NCI-H2196 treated with DMSO at 0.1 percent for 48 hours (cell line): ENCODE results near the gene VAMP4.

ENCODE experiments used
- DNase-seq: peaks from one replicate; lab custom pipeline; 2025; ENCODE audit not compliant: unreplicated experiment; lab: John Stamatoyannopoulos, UW

The VAMP4 gene

DNA sequence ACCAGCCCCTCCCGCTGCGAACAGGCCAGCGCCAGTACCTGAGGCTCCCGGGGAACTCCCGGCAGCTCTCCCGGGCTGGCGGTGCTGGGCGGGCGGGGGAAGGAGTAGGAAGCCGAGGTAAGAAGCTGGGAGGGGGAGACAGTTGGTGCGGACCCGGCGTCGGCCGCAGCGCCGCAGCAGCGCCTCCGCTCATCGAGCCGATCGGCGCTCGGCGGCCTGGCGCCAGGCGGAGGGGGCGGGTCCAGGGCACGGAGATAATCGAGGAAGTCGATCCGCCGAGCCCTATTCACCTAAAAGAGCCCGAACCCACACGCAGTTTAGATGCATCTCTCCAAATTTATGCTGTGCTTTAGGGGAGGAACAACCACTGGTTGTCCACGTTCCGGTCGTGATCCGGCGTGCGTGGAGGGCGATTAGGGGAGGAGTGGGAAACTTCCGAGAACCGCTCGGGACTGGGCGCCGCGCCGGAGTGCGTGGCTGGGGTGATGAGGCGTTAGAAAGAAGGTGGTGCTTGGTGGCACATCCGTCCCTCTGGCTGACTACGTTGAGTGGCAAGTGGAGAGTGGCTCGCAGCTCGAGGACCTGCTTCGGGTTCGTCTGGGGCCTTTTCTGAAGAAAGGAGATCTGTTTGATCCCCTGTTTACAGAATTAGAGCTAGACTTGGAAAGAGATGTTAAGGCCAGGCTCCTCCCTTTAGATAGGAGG, at the start of gene VAMP4:
VAMP4 (minus strand) TSS at position 194 of the 705 bp plus-strand sequence. CDS start 3,651 bp downstream, outside the sequence.
- peak; percentile 52 for DNase-seq

DNA sequence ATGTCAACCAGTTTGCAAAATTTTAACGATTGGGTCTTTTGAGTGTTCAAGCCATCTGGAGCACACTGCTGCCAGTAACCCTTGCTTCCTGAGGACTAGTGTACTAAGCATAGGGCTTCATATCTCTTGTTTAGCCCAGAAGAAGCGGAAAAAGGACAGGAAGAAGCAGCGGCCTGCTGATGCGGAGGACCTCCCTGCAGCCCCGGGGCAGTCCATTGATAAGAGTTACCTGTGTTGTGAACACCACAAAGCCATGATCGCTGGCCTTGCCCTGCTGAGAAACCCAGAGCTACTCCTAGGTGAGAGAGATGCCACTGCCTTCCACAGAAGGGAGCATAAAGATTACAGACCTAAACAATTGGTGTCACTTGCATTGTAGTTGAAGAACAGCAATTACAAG, 48.5 kb upstream of the VAMP4 start:
- no peak for DNase-seq

DNA sequence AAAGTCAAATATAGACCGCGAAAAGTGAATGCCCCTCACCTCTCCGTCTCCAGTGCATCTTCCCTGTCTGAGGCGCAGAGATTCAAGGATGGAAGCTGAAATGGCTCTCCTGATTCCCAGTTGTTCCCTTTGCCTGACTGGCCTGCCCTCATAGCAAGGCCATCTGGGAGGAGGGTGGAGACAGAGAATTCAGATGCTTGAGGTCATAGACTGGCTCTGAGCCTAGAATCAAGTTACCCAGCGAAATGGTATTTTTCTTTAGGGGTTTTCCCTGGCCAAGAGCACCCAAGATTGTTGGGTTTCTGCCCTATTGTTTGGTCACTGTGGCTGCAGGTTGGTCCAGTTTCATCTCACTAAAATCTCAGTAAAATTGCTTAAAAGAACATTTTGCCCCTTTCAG, 46.8 kb upstream of the VAMP4 start:
- DNase-seq = peak; percentile 30

- no peak for DNase-seq
Measured at GRCh38 chr1:171787686-171788480, 46.0 kb upstream of the VAMP4 start.

- DNase-seq = no peak
Measured at GRCh38 chr1:171786534-171786933, 44.7 kb upstream of the VAMP4 start.

DNA sequence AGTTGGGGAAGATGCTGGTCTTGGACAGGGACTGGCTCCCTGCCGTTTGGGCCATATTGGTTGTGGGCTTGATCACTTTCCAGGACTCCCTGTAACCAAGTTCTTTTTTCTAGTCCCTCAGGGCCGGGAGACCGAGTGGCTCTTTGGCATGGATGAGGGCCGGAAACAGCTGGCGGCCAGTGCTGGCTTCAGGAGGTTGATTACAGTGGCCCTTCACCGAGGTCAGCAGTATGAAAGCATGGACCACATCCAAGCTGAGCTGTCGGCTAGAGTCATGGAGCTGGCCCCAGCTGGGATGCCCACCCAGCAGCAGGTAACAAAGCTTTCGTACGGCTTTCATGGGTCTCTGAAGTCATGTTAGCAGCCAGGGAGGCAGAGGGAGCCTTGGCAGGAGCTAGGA, 43.9 kb upstream of the VAMP4 start:
- no peak for DNase-seq

DNA sequence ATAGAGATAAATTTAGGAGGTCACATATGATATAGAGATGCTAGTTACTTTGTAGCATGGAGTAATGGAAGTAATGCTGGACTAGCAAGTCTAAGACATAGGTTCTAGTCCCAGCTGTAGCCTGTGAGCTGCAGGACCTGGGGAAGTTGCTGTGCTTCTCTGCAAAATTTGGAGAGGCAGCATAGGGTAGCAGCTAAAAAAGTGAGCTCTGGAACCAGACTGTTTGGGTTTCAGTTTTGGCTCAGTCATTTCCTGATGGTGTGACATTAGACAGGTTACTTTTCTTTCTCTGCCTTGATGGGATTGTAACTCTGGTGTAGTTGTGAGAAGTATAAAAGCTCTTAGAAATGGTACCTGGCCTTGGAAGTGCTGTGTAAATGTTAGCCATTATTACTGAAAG, 42.9 kb upstream of the VAMP4 start:
- no peak for DNase-seq

DNA sequence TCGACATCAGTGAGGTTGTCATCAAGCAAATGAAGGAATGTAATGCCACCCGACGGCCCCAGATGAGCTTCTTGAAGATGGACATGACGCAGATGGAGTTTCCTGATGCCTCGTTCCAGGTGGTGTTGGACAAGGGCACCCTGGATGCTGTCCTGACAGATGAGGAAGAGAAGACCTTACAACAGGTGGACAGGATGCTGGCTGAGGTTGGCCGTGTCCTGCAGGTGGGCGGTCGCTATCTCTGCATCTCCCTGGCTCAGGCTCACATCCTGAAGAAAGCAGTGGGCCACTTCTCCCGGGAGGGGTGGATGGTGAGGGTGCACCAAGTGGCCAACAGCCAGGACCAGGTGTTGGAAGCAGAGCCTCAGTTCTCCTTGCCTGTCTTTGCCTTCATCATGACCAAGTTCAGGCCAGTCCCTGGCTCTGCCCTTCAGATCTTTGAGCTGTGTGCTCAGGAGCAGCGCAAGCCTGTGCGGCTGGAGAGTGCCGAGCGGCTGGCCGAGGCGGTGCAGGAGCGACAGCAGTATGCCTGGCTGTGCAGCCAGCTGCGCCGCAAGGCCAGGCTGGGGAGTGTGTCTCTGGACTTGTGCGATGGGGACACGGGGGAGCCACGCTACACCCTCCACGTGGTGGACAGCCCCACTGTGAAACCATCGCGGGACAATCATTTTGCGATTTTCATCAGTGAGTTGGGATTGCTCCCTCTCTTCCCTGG, 42.1 kb upstream of the VAMP4 start:
- no peak for DNase-seq

- DNase-seq = peak; percentile 97
Measured at GRCh38 chr1:171781176-171781875, 39.5 kb upstream of the VAMP4 start, which contains the start of gene METTL13. TSS of gene METTL13 (plus strand) at chr1:171781660. CDS start at chr1:171781968, 308 bp downstream.

GRCh38 chr1:171780583-171781175, 38.8 kb upstream of the VAMP4 start:
- no peak for DNase-seq

DNA sequence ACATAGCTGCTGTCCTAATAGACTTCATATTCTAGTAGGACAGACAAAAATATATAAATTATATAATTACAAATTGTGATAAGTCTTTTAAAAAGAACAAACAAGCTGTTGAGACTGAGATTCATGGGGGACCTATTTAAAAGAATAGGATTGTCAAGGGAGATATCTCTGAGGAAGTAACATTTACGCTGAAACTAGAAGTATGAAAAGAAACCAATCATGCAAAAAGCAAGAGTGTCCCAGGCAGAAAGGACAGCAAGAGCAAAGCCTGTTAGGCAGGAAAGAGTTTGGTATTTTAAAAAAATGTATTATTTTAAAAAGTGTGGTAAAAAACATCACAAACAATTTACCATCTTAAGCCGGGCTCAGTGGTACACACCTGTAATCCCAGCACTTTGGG, 30.4 kb upstream of the VAMP4 start:
- DNase-seq = no peak

- no peak for DNase-seq
Measured at GRCh38 chr1:171769754-171770153, 27.9 kb upstream of the VAMP4 start.

- DNase-seq = no peak
Measured at GRCh38 chr1:171769171-171769570, 27.3 kb upstream of the VAMP4 start.

- DNase-seq = no peak
Measured at GRCh38 chr1:171763764-171764163, 21.9 kb upstream of the VAMP4 start.

DNA sequence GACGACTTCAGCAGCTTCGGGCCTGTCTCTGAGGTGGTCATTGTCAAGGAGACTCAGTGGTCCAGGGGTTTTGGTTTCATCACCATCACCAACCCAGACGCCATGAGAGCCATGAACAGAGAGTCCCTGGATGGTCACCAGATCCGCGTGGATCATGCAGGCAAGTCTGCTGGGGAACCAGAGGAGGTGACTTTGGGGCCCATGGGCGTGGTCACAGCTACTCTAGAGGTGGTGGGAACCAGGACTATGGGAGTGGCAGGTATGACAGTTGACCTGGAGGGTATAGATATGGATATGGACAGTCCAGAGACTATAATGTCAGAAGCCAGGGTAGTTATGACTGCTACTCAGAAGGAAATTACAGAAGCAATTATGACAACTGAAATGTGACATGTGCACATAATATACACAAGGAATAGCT, 20.3 kb upstream of the VAMP4 start:
- no peak for DNase-seq

- DNase-seq = no peak
Measured at GRCh38 chr1:171758011-171758410, 16.1 kb upstream of the VAMP4 start.

DNA sequence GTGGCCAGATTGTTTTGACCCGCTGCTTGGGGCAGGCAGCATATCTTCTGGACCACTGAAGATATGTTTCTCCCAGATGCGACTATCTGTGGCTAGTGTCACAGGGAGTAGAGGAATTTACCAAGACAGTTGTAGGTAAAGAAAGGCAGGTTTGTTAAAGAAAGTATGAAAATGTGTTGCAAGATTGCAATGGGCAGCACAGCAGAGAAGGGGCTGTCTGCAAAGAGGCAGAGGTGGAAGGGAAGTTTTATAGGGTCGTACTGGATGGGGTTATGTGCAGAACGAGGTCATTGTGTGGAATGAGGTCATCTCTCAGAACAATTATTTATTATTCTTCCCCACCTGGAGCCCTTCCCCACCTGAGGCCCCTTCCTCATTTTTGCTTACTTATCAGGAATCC, 15.0 kb upstream of the VAMP4 start:
- DNase-seq = no peak

DNA sequence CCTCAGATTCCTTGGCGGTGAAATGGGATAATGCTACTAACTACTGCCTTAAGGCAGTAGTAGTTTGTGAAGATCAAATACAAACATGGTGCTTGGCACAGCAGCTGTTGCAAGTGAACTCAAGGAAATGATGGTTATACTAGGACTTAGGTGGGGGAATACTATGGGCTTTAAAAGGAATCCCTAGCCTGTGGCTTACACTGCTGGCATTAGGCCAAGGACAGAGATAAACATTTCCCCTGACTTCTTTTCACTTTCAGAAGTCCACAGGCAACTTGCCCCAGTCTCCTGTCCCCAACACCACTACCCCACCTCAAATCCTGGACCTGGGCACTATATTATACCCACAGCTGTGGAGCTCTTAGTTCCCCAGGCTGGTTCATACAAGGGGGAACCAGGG, 13.1 kb upstream of the VAMP4 start:
- no peak for DNase-seq

DNA sequence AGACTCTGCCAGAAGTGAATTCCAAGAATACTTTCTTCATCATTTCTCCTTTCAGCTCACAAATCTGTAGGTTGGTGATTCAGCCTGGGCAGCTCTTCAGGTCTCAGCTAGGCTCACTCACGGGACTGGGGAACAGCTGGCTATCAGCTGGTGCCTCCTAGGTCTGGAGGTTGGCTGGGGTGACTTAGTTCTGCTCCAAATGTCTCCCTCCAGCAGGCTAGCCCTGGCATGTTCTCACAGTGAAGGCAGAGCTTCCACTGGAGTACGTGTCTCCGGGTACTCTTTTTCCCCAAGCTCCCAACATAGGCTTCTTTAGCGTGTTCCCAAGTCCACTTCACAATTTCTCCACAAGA, 12.5 kb upstream of the VAMP4 start:
- DNase-seq = no peak

- DNase-seq = no peak
Measured at GRCh38 chr1:171753685-171754352, 12.0 kb upstream of the VAMP4 start.
